BJ (cell line): Measurements from ENCODE around the gene MPP3. TPM values are rescaled to one million over a fixed set of nuclear protein-coding genes. Genes with fewer than 3 reads are reported as not detected.

Source experiments
- CTCF ChIA-PET: fragments of 350-600 bp; formaldehyde crosslinking; extraction: SDS; loops from one replicate; lab custom pipeline; 2021; ENCODE audit warnings: antibody characterized with exemption, inconsistent platforms; lab: Yijun Ruan, JAX
- POLR2A ChIA-PET: fragments of 300-600 bp; sonication (Branson Sonifier 250); formaldehyde crosslinking; extraction: SDS; loops from one replicate; lab custom pipeline; 2021; ENCODE audit warnings: antibody characterized with exemption; lab: Charles Lee
- DNase-seq: peaks from one replicate; pipeline ENCODE4 v3.0.0-alpha.2; 2011; ENCODE audit warnings: low read depth
- H3K27me3 ChIP-seq: 2 replicates; pipeline ENCODE4 v1.6.0; 2011; ENCODE audit warnings: low read length; ENCODE audit not compliant: control insufficient read depth, insufficient read depth
- H3K36me3 ChIP-seq: 2 replicates; pipeline ENCODE4 v1.5.1; 2011; ENCODE audit warnings: low read length; ENCODE audit not compliant: control insufficient read depth, insufficient read depth
- H3K4me3 ChIP-seq: 2 replicates; pipeline ENCODE4 v1.5.1; 2011; ENCODE audit warnings: low read depth, mild to moderate bottlenecking, control low read depth, low read length
- CTCF ChIP-seq: IDR thresholded peaks from 2 replicates; pipeline ENCODE4 v1.5.1; 2011; ENCODE audit warnings: low read depth, mild to moderate bottlenecking, control low read depth, inconsistent platforms, low read length, moderate library complexity; ENCODE audit not compliant: insufficient read depth
- polyA plus RNA-seq: library from polyadenylated mRNA; depleted of rRNA; stranded (reverse); fragments of >200 nt; gene quantifications from 2 replicates; pipeline ENCODE4 v1.2.3, GENCODE V29; 2011

Gene MPP3
- polyA plus RNA-seq, 1 experiment, result 7.9 TPM

- peaks cover 12% of the 10 kb centered on the region for H3K27me3 ChIP-seq
- peak; percentile 42 for DNase-seq
- ChIA-PET POLR2A (no interaction called here), CTCF (interaction anchor here (1.1 kb wide), 1 partner anchor 24 kb away, joined by 3 read pairs; no protein-coding TSS in a partner anchor)
- H3K36me3 ChIP-seq, result no peaks in the 10 kb centered on the region
- H3K4me3 ChIP-seq, result no peak overlapping the region
- no peak for TF ChIP-seq CTCF
Measured at GRCh38 chr17:43784628-43785101, 48.3 kb downstream of the MPP3 start.

GRCh38 chr17:43784068-43784467 is 48.9 kb downstream of the MPP3 start:
- POLR2A ChIA-PET, result no interaction called here
- peak; percentile 27 for DNase-seq
- Histone ChIP-seq H3K4me3 (no peak overlapping the region), H3K27me3 (peaks cover 13% of the 10 kb centered on the region), H3K36me3 (no peaks in the 10 kb centered on the region)
- no peak for TF ChIP-seq CTCF
- CTCF ChIA-PET, result no interaction called here

- ChIA-PET POLR2A (no interaction called here), CTCF (interaction anchor here (1.2 kb wide), 1 partner anchor 23 kb away, joined by 3 read pairs; no protein-coding TSS in a partner anchor)
- no peak for TF ChIP-seq CTCF
- Histone ChIP-seq H3K4me3 (no peak overlapping the region), H3K27me3 (peaks cover 13% of the 10 kb centered on the region), H3K36me3 (no peaks in the 10 kb centered on the region)
- DNase-seq, result no peak
Measured at GRCh38 chr17:43782913-43783680, 49.8 kb downstream of the MPP3 start.

GRCh38 chr17:43780135-43780534 is 52.8 kb downstream of the MPP3 start, which contains the start of gene CFAP97D1:
TSS of gene CFAP97D1 (plus strand) at chr17:43780435. CDS start at chr17:43780463, 28 bp downstream.
- POLR2A ChIA-PET, result no interaction called here
- Histone ChIP-seq H3K27me3 (peaks cover 12% of the 10 kb centered on the region), H3K4me3 (peak within 1 kb of the TSS; percentile 96), H3K36me3 (no peaks in the 10 kb centered on the region)
- no peak for TF ChIP-seq CTCF
- CTCF ChIA-PET, result interaction anchor here (0.7 to 1.2 kb wide), 2 partner anchors 14 to 66 kb away, joined by 3 to 4 read pairs; partner anchors contain the start of gene CD300LG
- no peak for DNase-seq
